ENCODE results near the gene SLC25A6.
A peak's percentile ranks its signal among the peaks of the same experiment; 100 is the strongest.
"Not testable (repeated sequence)": the region's sequence is repeated elsewhere in the genome, so short reads cannot be mapped to it uniquely, and the experiment has no call there.

The SLC25A6 gene

DNA sequence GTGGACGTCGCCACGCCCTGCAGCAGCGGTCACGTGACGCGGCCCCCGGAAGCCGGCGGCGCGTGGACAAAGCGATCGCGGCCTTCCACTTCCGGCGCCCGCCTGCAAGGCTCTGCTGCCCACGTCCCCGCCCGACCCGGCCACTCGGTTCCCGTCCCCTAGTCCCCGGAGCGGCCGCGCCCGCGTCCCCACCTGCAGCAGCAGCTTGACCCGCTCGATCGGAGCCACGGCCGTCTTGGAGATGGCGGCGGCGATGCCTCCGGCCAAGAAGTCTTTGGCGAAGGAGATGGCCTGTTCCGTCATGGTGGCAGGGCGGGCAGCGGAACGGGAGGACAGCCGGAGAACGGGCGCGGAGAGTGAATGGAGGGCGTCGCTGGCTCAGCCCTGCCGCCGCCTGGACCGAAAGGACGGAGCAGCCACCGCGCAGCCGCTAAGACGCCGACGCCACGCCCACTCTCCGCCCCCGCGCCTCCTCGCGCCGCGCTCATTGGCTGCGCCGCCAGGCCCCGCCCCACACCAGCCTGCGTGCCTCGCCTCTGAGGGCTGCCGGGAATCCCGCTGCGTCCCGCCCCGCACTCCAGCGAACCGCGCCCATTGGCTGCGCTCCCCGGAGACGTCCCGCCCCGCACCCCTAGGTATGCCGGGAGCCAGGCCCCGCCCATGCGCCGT lies at the start of gene SLC25A6:
Gene SLC25A6, minus strand, starts transcription at position 407 of the 669 bp plus-strand sequence. Its CDS starts 104 bp downstream, at position 303.
- DNase-seq (ENCODE audit: low spot score), result peak; percentile 99

DNA sequence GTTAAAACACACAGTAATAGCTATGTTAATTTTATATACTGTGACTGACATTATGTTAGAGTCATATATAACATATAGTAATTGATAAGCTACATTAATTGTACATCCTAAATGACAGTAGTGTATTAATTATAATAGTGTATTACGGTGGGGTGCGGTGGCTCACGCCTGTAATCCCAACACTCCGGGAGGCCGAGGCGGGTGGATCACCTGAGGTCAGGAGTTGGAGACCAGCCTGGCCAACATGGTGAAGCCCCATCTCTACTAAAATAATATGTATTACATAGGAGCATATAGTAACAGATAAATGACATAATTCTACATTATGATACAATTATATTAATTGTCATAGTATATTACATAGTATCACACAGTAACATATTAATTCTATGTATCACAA lies 48.6 kb upstream of the SLC25A6 start:
- no peak for DNase-seq (ENCODE audit: low spot score)

DNA sequence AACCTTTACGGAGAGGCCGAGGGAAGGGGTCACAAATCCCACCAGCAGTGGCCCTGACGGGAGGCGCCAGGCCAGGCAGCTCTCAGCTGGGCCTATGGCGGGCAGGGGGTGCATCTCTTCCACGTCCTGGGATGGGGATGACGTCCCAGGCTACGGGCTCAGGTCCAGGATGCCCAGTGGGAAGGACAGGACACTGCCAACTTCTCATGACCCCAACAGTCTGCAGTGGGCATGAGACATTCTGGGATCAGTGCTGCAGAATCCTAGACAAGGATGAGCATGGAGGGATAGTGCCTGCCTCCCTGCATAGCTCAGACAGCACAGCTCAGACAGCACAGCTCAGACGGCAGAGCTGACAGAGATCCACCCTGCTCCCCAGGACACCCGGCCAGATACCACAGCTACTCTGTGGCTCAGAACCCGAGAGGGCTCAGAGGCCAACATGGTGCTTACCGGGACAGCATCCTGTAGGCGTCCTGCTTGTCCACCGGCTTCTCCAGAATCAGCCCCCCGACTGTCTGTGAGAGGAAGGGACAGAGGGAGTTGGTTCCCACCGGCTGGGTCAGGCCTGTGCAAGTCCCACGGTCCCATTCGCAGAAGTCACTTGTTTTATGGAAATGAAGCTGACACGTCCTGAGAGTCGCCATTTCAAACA lies 43.5 kb upstream of the SLC25A6 start:
- DNase-seq (ENCODE audit: low spot score), result no peak

DNA sequence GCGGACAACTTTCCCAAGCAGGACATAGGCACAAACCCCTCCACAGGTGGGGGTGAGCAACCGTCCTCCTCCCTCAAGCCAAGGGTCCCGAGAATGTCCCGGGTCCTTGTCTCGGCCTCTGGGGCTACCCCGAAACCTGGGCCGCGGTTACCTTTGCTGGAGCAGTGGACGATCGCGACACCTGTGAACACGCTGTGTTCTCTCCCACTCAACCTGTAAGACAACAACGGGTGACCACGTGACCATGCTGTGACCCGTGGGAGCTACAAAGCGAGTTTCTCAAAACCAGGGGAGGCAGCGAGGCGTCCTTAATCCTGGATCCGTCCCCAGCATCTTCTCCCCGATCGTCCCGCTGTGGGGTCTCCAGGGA lies 42.9 kb upstream of the SLC25A6 start:
- no peak for DNase-seq (ENCODE audit: low spot score)

DNA sequence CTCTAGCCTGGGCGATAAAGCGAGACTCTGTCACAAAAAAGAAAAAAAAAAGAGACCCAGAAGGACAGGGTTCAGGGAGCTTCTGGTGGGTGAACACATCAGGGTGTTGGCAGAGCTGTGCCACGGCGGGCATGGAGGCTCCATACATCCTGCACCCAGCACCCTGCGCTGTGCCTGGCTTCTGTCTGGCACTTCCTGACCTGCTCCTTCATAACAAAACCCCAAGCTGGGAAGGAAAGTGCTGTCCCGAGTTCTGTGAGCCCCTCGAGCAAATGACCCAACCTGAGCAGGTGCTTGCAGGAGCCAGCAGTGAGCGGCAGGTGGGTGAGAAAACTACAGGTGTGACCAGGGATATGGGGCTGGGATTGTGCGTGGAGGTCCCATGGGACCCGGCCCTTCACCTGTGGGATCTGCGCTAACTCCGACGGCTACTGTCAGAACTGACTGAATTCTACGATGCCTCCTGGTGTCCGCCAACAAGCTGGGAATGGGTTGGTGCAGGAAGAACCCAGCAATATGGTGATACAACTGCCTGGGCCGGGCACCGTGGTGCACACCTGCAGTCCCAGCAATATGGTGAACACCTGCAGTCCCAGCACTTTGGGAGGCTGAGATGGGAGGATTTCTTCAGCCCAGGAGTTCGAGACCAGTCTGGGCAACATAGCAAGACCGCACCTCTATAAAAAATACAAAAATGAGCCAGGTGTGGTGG lies 41.9 kb upstream of the SLC25A6 start:
- DNase-seq (ENCODE audit: low spot score), result no peak

DNA sequence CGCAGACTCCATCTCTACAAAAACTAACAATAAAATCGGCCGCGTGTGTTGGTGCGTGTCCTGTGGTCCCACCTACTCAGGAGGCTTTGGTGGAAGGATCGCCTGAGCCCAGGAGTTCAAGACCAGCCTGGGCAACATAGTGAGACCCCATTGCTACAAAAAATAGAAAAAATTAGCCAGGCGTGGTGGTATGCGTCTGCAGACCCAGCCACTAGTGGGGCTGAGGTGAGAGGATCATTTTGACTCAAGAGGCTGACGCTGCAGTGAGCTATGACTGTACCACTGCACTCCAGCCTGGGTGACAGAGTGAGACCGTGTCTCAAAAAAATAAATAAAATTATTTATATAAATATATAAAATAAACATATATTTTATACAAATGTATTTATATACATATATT lies 38.5 kb upstream of the SLC25A6 start:
- DNase-seq (ENCODE audit: low spot score), result peak; percentile 44

DNA sequence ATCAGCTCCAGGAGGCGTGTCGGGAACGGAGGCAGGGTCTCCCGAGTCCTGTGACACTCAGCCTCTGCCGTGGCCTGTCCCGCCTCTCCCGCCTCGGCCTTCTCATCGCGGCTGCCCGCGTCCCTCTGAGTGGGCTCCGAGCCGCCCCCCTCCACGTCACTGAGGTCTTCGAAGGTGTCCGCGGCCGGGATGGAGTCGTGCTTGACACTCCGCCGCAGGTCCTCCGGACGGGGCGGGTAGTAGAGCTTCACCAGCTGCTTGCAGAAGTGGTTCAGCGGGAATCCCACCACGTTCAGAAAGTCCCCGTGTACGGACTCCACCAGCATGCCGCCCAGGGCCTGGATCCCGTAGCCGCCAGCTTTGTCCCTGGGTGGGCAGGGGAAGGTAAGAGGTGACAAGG lies 35.8 kb upstream of the SLC25A6 start:
- no peak for DNase-seq (ENCODE audit: low spot score)

DNA sequence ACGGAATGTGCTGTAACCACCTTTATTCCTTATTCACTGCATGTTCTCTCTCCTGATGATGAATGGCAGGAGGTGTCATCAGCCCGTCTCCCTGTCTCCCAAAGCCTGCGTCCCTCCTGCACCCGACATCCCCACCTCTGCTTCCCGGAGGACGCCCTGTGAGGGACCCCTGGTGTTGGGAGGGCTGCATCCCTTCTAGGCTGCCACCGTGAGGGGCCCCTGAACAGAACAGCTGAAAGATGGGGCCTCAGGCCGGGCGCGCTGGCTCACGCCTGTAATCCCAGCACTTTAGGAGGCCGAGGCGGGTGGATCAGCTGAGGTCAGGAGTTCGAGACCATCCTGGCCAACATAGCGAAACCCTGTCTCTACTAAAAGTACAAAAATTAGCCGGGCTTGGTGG lies 34.4 kb upstream of the SLC25A6 start:
- DNase-seq (ENCODE audit: low spot score), result not testable (repeated sequence)

DNA sequence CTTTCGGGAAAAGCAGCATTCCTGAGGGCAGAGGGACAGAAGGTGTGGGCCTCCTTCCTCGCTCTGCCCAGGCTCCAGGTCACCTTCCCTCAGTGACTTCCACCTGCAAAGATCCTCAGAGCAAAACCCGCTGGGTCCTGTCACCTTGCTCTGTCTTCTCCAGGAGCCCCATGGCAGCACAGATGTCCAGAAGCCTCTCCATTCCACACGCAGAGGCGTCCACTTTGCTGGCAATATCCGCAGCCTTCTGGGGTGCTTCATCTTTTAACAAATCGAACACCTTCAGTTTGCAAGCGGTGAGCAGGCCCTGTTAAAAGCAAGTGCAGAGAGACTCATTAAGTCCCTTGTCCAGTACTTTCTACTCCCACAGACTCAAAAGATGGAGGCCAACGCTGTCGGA lies 33.5 kb upstream of the SLC25A6 start:
- no peak for DNase-seq (ENCODE audit: low spot score)

DNA sequence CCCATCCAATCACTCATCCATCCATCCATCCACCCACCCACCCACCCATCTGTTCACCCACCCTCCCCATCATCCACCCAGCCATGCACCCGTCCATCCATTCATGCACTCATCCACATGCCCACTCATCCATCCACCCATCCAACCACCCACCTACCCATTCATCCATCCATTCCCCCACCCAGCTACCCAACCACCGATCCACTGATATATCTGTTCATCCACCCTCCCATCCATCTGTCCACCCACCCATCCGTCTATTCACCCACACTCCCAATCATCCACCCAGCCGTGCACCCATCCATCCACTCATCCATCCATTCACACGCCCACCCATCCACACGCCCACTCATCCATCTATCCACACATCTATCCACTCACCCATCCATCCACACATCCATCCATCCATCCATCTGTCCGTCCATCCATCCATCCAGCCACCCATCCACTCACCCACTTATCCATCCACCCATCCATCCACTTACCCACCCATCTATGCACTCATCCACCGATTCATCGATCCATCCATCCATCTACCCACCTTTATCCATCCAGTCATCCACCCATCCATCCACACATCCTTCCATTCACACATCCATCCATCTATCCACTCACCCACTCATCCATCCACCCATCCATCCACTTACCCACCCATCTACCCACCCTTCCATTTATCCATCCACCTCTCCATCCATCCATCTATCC lies 32.4 kb upstream of the SLC25A6 start:
- no peak for DNase-seq (ENCODE audit: low spot score)

DNA sequence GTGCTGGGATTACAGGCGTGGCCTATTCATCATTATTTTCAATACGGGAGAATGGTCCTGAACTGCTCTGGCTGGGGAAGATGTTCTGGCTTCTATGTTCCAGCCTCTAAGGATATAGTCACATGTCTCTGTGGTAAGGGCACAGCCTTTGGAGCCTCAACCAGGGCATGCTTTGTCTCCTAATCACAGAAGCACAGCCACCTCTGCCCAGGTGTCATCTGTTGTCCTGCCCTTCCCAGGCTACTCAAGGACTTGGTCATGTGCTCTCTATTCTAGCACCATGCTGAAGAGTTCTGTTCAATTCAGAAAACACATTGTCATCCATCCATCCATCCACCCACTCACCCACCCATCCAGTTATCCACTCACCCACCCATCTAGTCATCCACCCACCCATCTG lies 31.3 kb upstream of the SLC25A6 start:
- DNase-seq (ENCODE audit: low spot score), result no peak

DNA sequence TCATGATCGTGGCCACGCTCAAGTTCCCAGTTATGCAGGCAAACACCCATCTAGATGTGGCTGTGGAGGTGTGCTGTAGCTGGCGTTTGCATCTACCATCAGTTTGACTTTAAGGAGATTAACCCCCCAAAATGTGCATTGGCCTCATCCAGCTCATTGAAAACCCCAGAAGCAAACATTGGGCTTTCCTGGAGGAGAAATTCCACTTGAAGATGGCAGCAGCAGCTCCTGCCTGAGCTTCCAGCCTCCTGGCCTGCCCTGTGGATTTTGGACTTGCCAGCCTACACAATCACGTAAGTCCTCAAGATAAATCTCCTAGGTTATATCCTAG lies 30.2 kb upstream of the SLC25A6 start:
- no peak for DNase-seq (ENCODE audit: low spot score)

DNA sequence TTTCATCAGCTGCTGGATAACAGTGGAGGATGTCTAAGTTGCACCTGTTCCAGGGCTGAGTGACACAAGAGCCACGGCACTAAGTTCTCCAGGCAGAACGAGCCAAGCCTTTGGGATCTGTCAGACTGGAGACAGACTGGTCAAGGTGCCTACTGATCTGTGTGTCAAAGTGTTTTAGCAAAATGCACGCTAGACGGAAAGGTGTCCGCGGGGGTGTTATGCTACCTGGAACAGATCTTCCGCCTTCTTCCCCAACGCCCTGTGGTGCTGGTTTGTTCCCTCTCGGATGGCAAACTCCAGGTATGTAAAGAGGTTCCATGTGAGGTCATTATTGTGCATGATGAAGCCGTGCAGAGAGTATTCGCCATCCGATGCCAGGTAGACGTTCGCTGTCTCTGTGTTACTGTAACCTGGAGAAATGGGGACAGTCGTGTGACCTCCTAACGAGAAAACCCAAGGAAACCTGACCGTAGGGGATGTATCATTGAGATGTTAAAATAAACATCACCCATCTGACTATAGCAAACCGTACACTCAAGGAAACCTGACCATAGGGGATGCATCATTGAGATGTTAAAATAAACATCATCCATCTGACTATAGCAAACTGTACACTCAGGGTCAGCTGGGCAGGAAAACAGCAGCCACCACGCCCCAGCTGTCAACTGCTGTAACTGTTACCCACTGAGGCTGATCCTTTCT lies 29.7 kb upstream of the SLC25A6 start:
- no peak for DNase-seq (ENCODE audit: low spot score)

DNA sequence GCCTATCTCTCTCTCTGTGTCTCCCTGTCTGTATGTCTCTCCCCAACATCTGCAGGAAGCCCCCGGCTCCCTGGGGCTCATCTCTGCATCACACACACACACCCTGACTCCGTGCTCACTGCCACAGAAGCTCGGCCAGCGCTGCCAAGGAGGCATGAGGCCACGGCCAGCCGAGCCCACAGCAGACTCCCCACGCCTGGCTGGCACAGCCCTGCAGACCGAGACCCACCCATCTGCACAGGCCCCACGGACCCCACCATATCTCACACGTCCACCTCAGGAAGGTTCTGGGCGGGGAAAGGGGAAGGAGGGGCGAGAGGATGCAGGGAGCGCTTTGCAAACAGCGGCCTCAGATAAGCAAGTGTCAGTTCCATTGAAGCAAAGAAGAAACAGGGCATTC lies 28.5 kb upstream of the SLC25A6 start:
- DNase-seq (ENCODE audit: low spot score), result no peak

DNA sequence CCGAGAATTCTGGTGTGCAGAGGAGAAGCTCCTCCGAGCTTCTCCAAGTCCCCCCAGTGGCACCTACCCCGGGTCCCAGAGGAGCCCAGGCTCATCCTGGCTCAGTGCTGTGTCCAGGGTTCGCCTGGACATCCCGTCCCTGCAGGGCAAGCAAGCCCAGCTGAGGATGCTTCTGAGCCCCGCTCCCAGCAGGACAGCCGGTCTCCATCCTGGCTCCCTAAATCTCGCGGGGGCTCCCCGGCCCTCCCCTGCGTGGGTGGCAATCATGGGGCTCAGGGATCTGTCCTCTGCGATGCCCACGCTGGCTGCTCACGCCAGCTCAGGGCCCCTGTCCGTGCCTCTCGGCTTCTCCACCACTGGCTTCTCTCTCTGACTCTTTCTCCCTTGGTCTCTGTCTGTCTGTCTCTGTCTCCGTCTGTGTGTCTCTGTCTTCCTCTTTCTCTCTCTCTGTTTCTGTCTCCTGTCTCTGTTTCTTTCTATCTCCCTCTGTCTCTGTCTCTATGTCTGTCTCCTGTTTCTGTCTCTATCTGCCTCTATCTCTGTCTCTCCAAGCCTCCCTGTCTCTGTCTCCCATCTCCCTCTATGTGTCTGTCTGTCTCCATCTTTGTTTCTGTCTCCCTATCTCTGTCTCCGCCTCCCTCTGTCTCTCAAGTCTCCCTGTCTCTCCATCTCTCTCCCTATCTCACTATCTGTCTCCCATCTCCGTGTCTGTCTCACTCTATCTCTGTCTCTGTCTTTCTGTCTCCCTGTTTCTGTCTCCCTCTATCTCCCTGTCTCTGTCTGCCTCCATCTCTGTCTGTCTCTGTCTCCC lies 27.8 kb upstream of the SLC25A6 start:
- no peak for DNase-seq (ENCODE audit: low spot score)

DNA sequence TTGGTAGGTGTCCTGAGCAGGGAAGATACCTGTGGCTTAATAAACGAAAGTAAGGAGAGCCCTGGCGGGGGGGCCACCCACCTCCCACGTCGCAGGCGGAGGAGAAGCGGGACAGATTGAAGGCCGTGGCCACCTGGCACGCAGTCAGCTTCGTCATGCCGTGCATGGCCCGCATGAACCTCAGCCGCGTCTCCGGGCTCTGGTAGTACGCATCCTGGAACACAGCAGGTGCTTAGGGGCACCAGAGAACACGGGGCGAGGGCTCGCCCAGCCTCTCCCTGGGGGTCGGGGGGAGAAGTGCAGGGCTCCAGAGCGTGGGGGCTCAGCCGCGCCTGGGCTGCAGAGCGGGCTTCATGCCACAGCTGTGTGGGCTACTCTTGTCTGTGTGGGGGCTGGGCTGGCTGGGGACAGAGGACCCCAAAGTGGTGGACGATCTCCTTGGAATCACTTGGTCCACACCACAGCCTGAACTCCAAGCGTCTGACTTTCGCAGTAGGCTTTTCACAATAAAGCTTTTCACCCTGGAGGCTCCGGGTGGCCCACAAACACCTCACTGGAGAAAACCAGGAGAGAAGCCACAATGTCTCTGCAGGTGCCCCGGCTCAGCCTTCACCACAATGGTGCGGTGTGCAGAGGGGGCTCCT lies 27.1 kb upstream of the SLC25A6 start:
- no peak for DNase-seq (ENCODE audit: low spot score)

DNA sequence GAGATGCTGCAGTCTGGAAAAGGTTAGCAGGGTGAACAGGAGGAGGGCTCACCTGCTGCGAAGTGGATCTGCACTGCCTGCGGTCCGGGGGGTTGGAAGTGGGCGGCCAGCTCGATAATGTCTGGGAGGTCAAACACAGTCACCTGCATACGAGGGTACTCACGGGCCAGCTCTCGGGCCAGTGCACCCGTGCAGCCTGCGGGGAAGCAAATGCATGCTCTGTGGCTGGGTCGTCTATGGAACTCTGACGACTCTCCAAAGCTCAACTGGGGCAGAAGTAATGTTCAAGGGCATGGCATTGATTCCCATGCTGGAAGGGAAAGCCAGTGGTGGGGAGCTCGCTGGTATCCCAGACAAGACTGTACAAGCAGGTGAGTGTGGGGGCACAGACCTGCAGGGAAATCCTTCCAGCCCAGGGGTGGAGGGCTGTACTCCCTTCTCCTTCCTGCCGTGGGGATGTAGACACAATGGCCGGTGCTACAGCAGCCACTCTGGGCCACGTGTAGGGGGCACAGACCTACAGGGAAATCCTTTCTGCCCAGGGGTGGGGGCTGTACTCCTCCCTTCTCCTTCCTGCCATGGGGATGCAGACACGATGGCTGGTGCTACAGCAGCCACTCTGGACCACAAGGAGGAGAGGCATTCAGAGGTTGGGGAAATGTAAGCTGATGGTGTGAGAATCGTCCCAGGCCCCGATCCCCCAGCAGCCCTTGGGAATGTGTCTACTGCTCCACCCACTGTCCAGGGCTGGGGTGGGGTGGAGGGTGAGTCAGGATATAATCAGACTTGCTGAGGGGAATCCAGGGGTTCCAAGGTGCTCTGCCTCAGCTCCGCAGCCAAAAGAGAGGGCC lies 26.2 kb upstream of the SLC25A6 start:
- DNase-seq (ENCODE audit: low spot score), result no peak

DNA sequence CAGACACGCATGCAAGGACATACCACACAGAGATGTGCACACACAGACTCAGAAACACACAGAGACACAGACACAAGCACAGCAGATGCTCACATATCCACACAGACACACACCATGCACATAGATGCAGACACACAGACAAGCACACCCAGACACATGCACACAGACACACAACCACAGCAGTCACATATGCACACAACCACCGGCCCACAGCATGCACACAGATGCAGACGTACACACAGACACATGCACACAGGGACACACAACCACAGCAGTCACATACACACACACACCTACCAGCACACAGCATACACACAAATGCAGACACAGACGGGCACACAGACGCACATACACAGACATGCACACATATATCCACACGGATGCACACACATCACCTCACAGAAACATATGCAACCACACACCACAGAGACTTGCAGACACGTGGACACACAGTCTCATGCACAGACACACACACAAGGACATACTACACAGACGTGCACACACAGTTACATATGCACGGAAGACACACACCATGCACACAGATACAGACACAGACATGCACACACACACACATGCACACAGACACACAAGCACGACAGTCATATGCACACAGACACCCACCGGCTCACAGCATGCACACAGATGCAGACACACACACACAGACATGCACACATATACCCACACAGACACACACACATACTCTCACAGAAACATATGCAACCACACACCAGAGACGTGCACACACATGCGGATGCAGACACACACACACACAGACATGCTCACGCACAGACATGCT lies 25.2 kb upstream of the SLC25A6 start:
- DNase-seq (ENCODE audit: low spot score), result no peak

DNA sequence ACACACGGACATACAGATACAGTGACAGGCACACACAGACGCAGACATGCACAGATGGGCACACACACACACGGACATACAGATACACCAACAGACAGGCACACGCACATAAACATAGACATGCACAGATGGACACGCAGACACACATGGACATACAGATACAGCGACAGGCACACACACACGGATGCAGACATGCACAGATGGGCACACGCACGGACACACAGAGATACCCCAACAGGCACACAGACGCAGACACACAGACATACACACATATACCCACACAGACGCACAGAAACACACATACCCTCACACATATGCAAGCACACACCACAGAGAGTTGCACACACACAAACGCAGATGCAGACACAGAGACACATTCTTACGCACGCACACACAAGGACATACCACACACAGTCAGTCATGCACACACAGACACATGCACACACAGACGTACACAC lies 24.4 kb upstream of the SLC25A6 start:
- no peak for DNase-seq (ENCODE audit: low spot score)

Measured in activated CD4-positive, alpha-beta T cell treated with anti-CD3 and anti-CD28 coated beads, Interleukin-2, Interleukin-4, amounts not matched to agents 100 ng/mL and 50 ng/mL, durations not matched to agents 16 hours and 8 hours (primary cell).